CD4-positive, alpha-beta T cell (primary cell): ENCODE results near the gene UQCRQ. TPM values are rescaled to one million over a fixed set of nuclear protein-coding genes. Genes with fewer than 3 reads are reported as not detected.
"Not testable (repeated sequence)": the region's sequence is repeated elsewhere in the genome, so short reads cannot be mapped to it uniquely, and the experiment has no call there.

Experiments
- ATAC-seq: fragments of 200-7000 bp; cut with Tn5 transposase; one replicate; pipeline ENCODE4 v1.10.0; 2022; ENCODE audit warnings: mild to moderate bottlenecking; ENCODE audit not compliant: poor library complexity
- CTCF ChIA-PET: fragments of 350-600 bp; sonication (Branson Sonifier 250); formaldehyde crosslinking; loops from one replicate; lab custom pipeline; 2021; ENCODE audit warnings: antibody characterized with exemption, inconsistent platforms; lab: Charles Lee
- POLR2A ChIA-PET: fragments of 350-600 bp; sonication (Branson Sonifier 250); formaldehyde crosslinking; loops from one replicate; lab custom pipeline; 2021; ENCODE audit warnings: antibody characterized with exemption, inconsistent platforms; lab: Charles Lee
- DNase-seq, 14 experiments: peaks; one replicate each; pipeline ENCODE4 v3.0.0-alpha.2; 2013 to 2020; ENCODE audit warnings: mixed read lengths in 2 of 14
- H3K27ac ChIP-seq, 2 donors: one replicate each; pipeline versions ENCODE4 v1.5.1 to v1.7.0; 2013; ENCODE audit warnings: low read length in 2 of 2, low read depth in 1 of 2, mild to moderate bottlenecking in 1 of 2
- H3K27me3 ChIP-seq, 2 experiments: 1 replicate in 1 of 2; 2 replicates in 1 of 2; pipeline versions ENCODE4 v1.6.1 to v1.7.0; 2013; ENCODE audit warnings: low read length in 2 of 2, control low read depth in 1 of 2, mild to moderate bottlenecking in 1 of 2, moderate library complexity in 1 of 2; ENCODE audit not compliant: insufficient read depth in 2 of 2, control insufficient read depth in 1 of 2
- H3K36me3 ChIP-seq: one replicate; pipeline ENCODE4 v1.6.1; 2013; ENCODE audit warnings: low read length, control low read depth; ENCODE audit not compliant: insufficient read depth
- H3K4me1 ChIP-seq: one replicate; pipeline ENCODE4 v1.6.1; 2013; ENCODE audit warnings: low read length, control low read depth; ENCODE audit not compliant: insufficient read depth
- H3K4me3 ChIP-seq: one replicate; pipeline ENCODE4 v1.5.1; 2013; ENCODE audit warnings: mild to moderate bottlenecking, low read length, moderate library complexity
- H3K9me3 ChIP-seq, 2 experiments: 1 replicate in 1 of 2; 2 replicates in 1 of 2; pipeline versions ENCODE4 v1.6.1 to v1.7.0; 2013; ENCODE audit warnings: low read length in 2 of 2, mild to moderate bottlenecking in 2 of 2, control low read depth in 1 of 2, moderate library complexity in 1 of 2; ENCODE audit not compliant: control insufficient read depth in 1 of 2, insufficient read depth in 1 of 2
- H3K27ac Mint-ChIP-seq: one replicate; pipeline ENCODE4 v1.8.0; 2020; ENCODE audit warnings: mixed read lengths
- H3K27me3 Mint-ChIP-seq: one replicate; pipeline ENCODE4 v1.8.0; 2021; ENCODE audit warnings: mixed read lengths
- H3K36me3 Mint-ChIP-seq: one replicate; pipeline ENCODE4 v1.8.0; 2021; ENCODE audit warnings: low read depth, mixed read lengths
- H3K4me1 Mint-ChIP-seq: one replicate; pipeline ENCODE4 v1.8.0; 2021; ENCODE audit warnings: low read depth, mixed read lengths
- H3K4me3 Mint-ChIP-seq: one replicate; pipeline ENCODE4 v1.8.0; 2020; ENCODE audit warnings: mild to moderate bottlenecking, mixed read lengths
- H3K9me3 Mint-ChIP-seq: one replicate; pipeline ENCODE4 v1.8.0; 2020; ENCODE audit warnings: mixed read lengths
- intact Hi-C, 2 experiments: fragments of 100-400 bp; cut with DNase I in 1 of 2; cut with micrococcal nuclease in 1 of 2; formaldehyde crosslinking; loops; one replicate each; pipeline versions ENCODE4 v1.15.1 to v1.9.0; 2023 to 2025; cut with DNase I, micrococcal nuclease
- total RNA-seq, 174 experiments: library from RNA in 2 of 174; stranded (reverse) in 2 of 174; gene quantifications; one replicate each; pipeline ENCODE4 v1.2.3 and lab custom pipeline; 2021 to 2026
- TF ChIP-seq, protein P1 (sequence below): fragments of 200-600 bp; IDR thresholded peaks from one replicate; pipeline ENCODE4 v1.8.0; 2022; ENCODE audit warnings: antibody characterized with exemption, mild to moderate bottlenecking

Gene UQCRQ
- total RNA-seq, 2 experiments from 2014 or later: 119 to 132 TPM

DNA sequence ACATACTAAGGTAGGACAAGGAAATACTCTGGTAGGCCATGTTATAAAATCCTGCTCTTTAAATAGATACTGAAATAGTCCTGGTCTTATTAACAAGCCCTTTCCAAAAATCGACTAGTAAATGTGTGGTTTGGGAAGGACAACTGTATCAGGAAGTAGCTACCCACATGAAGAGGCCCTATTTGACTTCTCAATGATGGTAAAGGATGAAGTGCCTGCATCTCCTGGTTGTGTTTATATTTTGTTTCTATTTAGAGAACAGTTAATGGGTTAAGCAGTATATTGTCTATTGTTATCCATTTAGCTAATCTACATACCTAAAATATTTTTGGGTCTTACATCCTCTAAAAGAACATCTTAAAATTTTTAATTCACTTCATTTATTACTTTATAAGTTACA is 12.7 kb upstream of the UQCRQ start:
- Mint-ChIP-seq H3K27me3 (peaks cover 9% of the 10 kb centered on the region), H3K4me3 (no peak overlapping the region), H3K4me1 (no peaks in the 10 kb centered on the region), H3K27ac (no peak overlapping the region), H3K9me3 (no peaks in the 10 kb centered on the region), H3K36me3 (no peaks in the 10 kb centered on the region)
- no peaks in the 10 kb centered on the region for H3K36me3 ChIP-seq
- DNase-seq: no peak
- no peaks in the 10 kb centered on the region for H3K9me3 ChIP-seq
- ChIA-PET POLR2A (no interaction called here), CTCF (interaction anchor here (1.1 to 1.4 kb wide), 2 partner anchors 9 to 34 kb away, joined by 3 to 4 read pairs; no protein-coding TSS in a partner anchor)
- no peak for ATAC-seq
- no peaks in the 10 kb centered on the region for H3K4me1 ChIP-seq
- intact Hi-C loops: no loop called here
- no peaks in the 10 kb centered on the region for H3K27me3 ChIP-seq
- TF ChIP-seq, protein P1, sequence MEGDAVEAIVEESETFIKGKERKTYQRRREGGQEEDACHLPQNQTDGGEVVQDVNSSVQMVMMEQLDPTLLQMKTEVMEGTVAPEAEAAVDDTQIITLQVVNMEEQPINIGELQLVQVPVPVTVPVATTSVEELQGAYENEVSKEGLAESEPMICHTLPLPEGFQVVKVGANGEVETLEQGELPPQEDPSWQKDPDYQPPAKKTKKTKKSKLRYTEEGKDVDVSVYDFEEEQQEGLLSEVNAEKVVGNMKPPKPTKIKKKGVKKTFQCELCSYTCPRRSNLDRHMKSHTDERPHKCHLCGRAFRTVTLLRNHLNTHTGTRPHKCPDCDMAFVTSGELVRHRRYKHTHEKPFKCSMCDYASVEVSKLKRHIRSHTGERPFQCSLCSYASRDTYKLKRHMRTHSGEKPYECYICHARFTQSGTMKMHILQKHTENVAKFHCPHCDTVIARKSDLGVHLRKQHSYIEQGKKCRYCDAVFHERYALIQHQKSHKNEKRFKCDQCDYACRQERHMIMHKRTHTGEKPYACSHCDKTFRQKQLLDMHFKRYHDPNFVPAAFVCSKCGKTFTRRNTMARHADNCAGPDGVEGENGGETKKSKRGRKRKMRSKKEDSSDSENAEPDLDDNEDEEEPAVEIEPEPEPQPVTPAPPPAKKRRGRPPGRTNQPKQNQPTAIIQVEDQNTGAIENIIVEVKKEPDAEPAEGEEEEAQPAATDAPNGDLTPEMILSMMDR: no peak
- H3K27ac ChIP-seq: no peak overlapping the region
- no peak overlapping the region for H3K4me3 ChIP-seq

DNA sequence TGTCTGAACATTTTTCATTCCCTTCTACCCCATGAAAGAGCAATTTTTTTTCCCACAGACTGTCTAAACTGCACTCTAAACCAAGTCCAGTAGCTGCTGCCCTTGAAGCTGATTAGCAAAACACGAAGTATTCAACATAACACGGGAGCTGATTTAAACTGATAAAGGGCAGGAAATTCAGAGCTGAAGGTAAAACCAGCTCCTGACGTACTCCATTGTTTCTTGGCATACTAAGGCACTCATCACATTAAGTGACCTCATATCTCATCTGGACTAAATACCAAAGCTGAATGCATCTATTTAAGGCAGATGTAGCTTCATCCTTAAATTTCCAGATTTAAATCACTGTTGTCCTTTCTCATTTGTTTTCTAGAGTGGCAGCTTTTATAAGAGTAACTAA is 12.1 kb upstream of the UQCRQ start:
- no peak overlapping the region for H3K4me3 ChIP-seq
- H3K4me3 Mint-ChIP-seq: no peak overlapping the region
- no peaks in the 10 kb centered on the region for H3K27me3 ChIP-seq
- CTCF ChIA-PET: interaction anchor here (1.4 kb wide), 1 partner anchor 9 kb away, joined by 4 read pairs; no protein-coding TSS in a partner anchor
- no peak for DNase-seq
- POLR2A ChIA-PET: no interaction called here
- no peaks in the 10 kb centered on the region for H3K36me3 Mint-ChIP-seq
- H3K27ac ChIP-seq: no peak overlapping the region
- no peaks in the 10 kb centered on the region for H3K9me3 ChIP-seq
- TF ChIP-seq, protein P1: no peak
- intact Hi-C loops: no loop called here
- no peak for ATAC-seq
- no peak overlapping the region for H3K27ac Mint-ChIP-seq
- H3K36me3 ChIP-seq: no peaks in the 10 kb centered on the region
- no peaks in the 10 kb centered on the region for H3K4me1 Mint-ChIP-seq
- no peaks in the 10 kb centered on the region for H3K4me1 ChIP-seq
- H3K27me3 Mint-ChIP-seq: peaks cover 9% of the 10 kb centered on the region
- no peaks in the 10 kb centered on the region for H3K9me3 Mint-ChIP-seq

DNA sequence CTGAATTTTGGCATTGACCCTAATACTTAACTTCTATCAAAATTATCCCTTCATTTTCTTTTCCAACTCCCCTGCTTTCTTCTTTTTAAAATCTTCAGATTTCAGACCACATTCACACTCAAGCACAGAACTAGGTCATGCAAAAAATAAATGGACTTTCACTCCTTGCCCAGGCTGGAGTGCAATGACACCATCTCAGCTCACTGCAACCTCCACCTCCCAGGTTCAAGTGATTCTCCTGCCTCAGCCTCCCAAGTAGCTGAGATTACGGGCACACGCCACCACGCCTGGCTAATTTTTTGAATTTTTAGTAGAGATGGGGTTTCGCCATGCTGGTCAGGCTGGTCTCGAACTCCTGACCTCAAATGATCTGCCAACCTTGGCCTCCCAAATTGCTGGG is 11.4 kb upstream of the UQCRQ start:
- CTCF ChIA-PET, H3K36me3 Mint-ChIP-seq, DNase-seq, H3K4me1 Mint-ChIP-seq, H3K4me1 ChIP-seq, H3K4me3 ChIP-seq, H3K4me3 Mint-ChIP-seq, H3K27ac Mint-ChIP-seq, intact Hi-C loops, H3K36me3 ChIP-seq, POLR2A ChIA-PET, H3K27me3 ChIP-seq, H3K27me3 Mint-ChIP-seq, H3K9me3 Mint-ChIP-seq, ATAC-seq, H3K27ac ChIP-seq, H3K9me3 ChIP-seq: not testable (repeated sequence)

DNA sequence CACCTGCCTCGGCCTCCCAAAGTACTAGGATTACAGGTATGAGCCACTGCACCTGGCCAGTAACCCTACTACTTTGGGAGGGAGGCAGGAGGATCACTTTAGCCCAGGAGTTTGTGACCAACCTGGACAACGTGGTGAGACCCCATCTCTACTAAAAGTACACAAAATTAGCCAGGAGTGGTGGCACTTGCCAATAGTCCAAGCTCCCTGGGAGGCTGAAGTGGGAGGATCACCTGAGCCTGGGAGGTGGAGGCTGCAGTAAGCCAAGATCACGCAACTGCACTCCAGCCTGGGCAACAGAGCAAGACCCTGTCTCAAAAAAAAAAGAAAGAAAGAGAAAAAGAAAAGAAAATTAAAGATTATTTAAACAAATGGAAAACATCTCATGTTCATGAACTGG is 10.4 kb upstream of the UQCRQ start:
- intact Hi-C loops: no loop called here
- CTCF ChIA-PET: no interaction called here
- POLR2A ChIA-PET: interaction anchor here (0.7 to 1.5 kb wide), 2 partner anchors 10 to 23 kb away, joined by 3 to 4 read pairs; partner anchors contain the start of genes GDF9 and UQCRQ
- Mint-ChIP-seq H3K4me1 (no peaks in the 10 kb centered on the region), H3K36me3 (no peaks in the 10 kb centered on the region), H3K9me3 (no peaks in the 10 kb centered on the region), H3K27ac (no peak overlapping the region), H3K4me3 (no peak overlapping the region), H3K27me3 (peaks cover 9% of the 10 kb centered on the region)
- ATAC-seq: no peak
- no peak overlapping the region for H3K4me3 ChIP-seq
- no peaks in the 10 kb centered on the region for H3K36me3 ChIP-seq
- DNase-seq: no peak
- H3K27ac ChIP-seq: no peak overlapping the region
- H3K4me1 ChIP-seq: no peaks in the 10 kb centered on the region
- no peaks in the 10 kb centered on the region for H3K9me3 ChIP-seq
- H3K27me3 ChIP-seq: no peaks in the 10 kb centered on the region
- TF ChIP-seq, protein P1: no peak
